ENCODE measurements around the gene TEX14.

GRCh38 chr17:58643147-58643546, 48.7 kb downstream of the TEX14 start:
- no peak for TF ChIP-seq CTCF (optimal IDR thresholded peaks at IDR 0.05 in 1 of 3, IDR thresholded peaks at IDR 0.05 in 1 of 3, conservative IDR thresholded peaks at IDR 0.05 in 1 of 3; ENCODE audit: extremely low read depth in 1 of 3, insufficient read depth in 2 of 3, low read length in 3 of 3)
- TF ChIP-seq EZH2 (IDR thresholded peaks at IDR 0.05; ENCODE audit: low read length): no peak

All from keratinocyte (primary cell).